ENCODE results near the gene SAMD4A.
A peak's percentile ranks its signal among the peaks of the same experiment; 100 is the strongest.

Gene SAMD4A

DNA sequence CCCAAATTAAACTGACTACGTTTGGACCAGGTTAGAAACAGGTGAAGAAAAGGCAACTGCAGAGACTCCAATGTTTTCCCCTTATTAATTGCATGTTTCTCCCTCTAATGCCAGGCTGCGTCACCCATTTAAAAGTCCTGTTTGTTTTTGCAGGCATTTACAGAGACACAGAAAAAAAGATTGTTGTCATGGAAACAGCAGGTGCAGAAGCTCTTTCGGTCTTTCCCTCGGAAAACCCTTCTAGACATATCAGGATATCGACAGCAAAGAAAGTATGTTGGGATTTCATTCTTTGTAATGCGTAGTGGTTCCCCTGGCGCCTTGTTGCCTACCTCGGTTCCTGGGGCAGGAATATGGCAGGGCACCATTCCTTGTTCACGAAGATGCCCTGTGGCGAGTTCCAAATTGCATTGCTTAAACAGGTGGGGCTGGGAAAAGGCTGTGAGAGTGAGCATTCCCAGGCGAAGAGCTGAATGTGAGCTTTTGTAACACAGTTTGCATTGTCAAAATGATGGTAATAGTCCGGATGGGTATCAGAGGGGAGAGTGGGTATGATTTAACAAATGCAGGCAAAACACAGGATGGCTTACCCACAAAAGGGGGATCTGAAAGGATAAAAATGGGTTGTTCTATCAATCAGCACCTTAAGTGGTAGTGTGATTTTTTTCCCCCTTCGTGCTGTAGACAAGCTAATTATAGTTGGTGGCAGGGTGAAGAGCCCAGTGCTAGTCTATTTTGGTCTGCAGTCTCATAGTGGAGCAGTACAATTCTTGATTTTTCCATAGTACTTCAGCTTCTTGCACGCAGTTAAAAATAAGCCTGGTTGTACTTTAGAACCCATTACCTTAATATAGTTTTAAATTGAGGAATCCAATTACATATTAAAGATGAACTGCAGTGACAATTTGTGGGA, 203.3 kb downstream of the SAMD4A start:
- peak; percentile 62 for DNase-seq

DNA sequence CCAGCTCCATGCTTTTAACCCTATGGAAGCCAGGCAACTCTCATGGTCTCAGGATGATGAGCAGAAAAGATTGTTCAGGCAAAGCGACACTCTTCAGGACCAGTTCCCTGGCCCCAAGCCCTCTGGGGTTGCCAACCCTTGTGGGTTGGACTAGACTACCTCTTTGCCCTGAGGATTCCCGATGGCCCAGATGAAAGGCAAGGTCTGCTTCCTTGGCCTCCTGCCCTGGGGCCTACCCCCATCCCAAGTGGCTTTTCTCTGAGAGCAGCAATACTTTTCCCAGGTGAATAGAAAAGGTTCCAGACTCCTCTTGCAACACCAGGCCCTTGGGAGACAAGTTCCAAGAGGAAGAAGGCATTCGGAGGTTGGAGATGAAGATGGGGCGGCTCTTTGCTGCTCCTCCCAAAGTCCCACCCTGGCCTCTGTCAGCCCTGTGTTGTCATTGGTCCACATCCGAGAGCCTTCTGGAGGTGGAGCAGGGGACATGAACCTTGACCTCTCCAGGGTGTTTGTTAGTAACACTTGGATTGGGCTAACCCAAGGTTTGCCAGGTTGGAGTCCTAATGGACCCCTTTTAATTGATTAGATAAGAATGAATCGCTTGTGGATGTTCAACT, 204.6 kb downstream of the SAMD4A start:
- no peak for DNase-seq

DNA sequence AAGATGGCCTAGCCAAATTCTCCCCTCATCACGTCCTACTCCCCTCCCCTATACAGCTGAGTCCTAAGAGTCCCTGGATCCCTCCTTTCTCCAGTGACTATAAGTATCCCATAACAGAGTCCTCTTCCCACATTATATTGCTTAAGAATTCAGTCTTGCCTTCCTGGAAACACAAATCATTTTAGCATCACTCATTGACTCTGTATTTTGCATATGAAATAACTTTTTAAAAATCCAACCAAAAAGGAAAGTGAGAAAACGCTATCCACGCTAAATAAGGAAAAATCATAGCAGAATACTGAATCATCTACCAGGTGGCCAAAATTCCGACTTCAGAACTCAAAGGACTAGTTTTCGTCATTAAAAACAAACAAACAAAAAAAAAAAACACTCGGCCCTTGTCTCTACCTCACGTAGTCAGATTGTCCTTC, 205.5 kb downstream of the SAMD4A start:
- DNase-seq: no peak

DNA sequence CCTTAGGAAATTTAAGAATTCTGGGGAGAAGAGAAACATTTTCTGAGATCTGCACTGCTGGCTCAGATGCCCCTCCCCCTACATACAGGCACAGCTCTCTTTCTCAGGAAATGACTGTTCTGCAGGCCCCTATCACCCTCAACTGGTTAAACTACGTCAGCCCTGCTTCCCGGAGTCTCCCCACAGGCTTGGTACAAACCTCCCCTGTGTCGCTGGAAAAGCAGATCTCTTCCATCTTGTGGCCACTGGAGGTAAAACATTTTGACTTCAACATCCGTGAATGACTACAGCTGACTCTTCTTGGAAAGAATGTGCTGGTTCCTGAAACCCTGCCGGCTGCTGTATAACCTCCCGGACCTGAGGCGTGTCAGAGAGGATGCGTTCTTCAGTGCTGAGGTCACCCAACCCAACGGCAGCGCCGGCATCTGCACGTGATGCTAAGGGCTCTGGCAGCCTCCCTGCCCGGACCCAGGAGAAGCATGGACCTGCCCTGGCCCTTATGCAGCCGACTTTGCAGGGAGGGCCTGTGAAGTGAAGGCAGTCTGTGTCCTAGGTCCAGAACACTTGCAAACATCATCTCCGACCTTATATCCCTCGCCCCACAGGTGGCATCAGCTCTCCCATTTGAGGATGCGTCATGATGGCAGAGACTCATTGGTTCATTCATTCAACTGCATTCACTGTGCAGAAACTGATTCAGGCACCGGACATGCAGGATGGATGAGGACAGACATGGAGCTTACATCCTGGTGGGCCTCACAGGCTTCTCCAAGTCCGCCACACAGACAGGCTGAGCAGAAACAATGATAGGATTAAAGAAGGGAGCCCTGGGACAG, 206.5 kb downstream of the SAMD4A start:
- DNase-seq: peak; percentile 66

DNA sequence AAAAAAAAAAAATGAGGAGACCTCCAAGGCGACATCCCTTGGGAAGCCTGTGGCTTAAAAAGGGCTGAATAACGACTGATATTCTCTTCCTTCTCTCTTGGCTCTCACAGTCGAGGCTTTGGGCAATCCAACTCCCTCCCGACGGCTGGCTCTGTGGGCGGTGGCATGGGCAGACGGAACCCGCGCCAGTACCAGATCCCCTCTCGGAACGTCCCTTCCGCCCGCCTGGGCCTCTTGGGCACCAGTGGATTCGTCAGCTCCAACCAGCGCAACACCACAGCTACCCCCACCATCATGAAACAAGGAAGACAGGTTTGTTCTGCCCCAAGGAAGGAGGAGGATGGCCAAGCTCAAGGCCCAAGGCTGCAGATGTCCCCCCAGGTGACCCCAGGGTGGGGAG, 207.9 kb downstream of the SAMD4A start:
- no peak for DNase-seq

DNA sequence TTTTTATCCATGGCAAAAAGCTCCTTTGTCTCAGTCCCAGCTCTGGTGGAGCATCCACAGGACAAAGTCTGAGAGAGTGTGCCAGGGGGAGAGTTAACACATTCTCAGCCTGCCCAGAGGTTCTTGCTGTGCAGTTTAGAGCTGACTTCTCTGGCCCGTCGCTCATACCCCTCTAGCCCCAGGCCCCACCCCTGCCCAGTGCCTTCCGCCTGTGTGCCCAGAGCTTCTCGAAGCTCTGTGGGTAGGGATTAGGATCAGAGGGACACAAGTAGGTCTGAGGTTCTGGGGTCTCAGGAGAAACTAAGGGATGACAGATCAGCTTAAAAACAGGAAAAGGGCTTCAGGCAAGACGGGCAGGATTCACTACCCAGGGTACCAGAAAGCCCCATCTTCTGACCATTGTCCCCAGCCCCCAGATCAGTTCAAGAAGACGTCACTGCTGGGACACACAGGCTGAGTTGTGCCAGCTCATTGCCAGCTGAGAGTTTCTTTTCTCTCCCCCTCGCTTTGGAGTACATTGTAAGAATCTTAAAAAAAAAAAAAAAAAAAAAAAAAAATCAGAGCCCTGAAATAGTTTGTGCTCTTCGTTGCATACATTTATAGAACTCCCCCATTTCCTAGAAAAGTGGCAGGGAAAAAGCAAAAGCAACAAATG, 208.7 kb downstream of the SAMD4A start:
- DNase-seq: no peak

DNA sequence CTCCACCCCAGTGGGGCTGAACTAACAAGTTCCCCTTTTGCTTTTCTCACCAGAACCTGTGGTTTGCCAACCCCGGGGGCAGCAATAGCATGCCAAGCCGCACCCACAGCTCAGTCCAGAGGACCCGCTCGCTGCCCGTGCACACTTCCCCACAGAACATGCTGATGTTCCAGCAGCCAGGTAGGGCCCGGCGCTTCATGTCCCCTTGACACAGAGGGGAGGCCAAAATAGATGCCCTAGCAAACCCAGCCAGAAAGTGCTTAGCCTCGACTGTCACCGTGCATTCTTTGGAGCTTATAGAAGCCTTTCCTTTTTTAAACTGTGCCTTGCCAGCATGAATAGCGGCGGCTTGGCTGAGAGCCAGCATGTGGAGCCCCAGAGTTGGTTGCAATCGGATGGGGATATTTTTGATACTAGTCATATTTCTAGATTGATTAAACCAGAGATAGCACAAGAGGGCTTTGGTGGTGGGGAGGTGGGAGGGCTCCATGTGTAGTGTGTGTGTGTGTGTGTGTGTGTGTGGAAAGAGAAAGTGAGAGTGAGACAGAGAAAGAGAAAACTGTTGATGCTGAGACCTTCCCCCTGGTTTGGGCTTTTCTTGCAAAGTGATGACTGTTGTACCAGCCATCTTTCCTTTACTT, 209.6 kb downstream of the SAMD4A start:
- DNase-seq: peak; percentile 8

DNA sequence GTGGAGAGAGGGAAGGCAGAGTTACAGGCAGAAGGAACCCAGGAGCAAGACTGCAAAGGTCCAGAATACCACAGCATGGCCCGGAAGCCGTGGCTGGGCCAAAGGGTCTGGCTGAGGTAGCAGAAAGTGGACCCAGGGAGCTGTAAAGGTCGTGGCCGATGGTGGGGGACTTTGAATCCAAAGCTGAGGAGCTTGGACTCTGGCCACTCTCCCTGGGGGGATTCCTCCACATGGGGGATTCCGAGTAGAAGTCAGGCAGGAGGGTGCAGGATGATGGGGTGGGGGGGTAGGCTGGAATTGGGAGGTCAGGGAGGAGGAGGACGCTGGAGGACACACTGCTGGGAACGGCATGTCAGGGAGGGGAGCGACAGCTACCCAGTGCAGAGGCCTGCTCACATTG, 210.5 kb downstream of the SAMD4A start:
- DNase-seq: no peak

DNA sequence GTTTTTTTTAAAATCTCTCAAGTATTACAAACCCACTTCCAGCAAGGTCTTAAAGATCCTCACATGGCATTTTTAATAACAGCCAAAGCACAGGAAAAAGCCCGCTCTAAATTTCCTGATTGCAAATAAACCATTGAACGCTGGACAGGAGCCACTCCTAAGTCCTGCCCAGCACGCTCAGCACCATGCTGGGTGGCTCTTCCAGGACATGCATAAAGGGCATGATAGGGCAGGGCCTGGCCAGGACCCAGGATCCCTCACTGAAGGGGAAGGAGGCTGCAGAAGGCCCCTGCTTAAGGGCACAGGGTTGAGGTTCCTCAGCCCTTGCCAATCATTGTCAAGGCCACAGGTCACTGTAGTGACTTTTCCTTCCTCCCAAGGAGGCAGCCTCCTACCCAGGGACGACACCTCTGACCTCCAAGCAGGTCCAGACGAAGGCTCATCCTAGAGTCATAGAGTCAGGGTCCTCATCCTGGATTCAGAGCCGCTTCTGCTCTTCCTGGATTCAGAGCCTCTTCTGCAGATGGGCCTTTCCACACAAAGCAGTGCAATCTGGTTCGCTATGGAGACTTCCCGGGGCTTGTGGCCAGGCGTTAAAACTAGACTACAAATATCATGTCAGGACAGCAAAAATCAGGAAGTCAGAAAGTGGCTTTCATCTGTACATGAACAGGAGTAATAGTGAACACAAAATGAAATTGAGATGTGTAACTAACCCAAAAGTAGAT, 211.9 kb downstream of the SAMD4A start:
- no peak for DNase-seq

DNA sequence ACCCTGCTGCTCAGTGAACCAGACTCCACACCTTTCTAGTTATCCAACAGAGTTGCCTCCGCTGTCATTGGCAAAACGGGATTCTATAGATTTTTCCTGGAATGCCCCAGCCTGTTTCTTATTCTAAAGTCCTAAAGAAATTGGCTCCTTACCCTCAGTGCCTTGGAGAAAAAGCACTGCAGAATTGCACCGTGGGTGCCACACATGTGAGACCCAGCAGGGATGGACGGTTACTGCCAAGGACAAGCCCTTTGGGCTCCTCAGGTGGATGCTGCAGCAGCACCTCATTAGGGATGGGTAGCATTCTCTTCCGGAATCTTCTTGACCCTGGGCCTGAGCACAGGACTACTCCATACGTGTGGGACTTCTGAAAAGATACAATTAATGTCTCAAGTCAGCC, 214.2 kb downstream of the SAMD4A start:
- no peak for DNase-seq

DNA sequence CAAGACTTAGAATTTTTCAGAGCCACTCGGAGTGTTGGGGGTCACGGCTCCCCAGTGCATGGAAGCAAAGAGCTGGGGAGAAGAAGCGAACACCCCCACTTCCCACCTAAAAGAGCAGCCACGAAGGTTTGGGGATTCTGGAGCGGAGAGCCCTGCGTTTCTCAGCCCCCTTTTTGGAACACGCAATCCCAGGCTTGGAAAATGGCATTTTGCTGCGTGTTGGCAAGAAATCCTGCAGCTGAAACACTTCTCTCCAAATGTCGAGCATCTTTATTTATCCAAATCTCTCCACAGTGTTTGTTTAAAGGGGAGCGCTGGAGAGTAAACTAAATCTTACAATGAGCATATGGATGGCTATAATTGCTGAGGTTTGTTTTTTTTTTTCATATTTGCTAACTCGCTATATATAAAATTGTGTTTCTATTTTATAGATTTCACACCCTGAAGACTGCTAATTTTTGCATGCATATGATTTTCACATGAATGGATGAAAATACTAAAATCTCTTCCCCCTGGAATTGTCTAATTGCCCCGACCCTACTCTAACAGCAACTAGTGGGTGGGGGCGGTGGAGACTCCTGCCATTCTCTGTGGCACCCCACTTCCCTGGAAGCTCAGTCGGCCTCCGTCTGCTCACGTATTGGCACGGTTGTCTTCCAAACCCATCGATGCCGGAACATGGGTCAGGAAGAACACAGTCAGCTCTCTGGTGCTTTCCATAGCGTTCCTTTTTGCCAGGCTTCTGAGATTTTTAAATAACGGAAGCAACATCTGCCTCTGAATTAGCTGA, 215.2 kb downstream of the SAMD4A start:
- no peak for DNase-seq

DNA sequence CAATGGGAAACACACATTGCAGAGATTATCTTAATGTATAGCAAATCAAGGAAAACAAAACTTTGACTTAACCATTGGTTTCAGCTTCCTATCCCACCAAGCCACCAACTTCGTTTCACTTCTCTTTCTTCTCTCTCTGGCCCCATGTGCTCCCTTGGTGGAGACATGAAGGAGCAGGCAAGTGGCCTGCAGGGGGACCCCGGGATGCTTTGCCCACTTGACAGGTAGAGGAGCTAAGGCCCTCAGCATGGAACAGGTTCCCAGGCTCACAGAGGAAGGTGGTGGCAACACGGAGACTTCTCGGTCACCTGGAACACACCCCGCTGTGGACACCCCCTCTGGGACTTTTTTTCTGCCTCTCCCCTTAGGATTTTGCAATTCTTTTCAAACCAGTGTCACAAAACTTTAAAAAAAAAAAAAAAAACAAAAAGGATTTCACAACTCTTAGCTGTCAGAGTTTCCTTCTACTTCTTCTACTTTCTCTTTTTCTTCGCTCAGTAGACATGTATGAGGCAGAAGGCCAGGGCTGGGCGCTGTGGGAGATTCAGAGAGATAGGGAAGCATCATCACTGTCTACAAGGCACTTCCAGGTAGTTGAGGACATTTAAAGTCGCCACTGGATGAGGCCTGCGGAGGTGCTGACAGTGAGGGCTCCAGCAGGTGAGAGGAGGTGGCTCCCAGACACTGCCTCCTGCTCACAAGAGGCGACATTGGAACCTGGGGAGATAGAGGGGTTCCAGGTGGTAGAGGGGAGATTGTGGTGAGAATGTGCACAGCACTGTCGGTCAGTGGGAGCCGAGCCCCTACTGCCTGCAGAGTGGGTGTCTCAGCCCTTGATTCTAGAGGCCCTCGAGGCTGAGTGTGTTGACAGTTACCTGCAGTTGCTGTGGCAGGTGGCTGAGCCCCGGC, 216.1 kb downstream of the SAMD4A start:
- no peak for DNase-seq

DNA sequence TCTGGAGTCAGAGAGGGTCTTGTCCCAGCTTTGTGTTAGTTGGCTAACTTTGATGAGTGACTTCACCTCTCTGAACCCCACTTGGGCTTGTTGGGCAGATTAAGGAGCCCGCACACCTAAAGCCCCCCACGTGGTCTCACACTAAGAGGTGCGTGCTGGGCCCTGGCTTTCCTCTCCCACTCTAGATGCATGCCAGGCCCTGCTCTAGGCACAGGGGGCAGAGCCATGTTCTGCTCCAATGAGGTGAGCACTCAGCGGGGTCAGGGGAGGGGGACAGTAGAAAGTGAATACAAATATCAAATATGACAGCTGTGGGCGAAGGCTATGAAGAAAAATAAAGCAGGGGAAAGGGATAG, 216.7 kb downstream of the SAMD4A start:
- DNase-seq: no peak

DNA sequence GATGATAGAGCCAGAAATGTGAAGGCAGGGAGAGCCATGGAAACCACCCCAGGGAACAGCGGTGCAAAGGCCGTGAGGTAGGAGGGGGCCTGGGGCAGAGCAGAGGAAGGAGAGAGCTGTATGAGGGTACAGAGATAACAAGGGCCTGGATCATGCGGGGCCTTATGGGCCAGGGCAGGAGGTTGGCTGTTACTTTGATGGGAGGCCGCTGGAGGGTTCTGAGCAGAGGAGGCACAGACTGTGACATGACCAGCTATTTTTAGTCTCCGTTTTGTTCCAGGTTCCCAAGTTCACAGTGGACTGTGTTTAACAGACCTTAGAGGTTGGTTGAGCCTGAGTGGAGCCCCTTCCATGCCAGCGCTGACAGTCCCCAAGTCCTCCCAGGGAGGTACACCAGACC, 217.1 kb downstream of the SAMD4A start:
- DNase-seq: no peak

DNA sequence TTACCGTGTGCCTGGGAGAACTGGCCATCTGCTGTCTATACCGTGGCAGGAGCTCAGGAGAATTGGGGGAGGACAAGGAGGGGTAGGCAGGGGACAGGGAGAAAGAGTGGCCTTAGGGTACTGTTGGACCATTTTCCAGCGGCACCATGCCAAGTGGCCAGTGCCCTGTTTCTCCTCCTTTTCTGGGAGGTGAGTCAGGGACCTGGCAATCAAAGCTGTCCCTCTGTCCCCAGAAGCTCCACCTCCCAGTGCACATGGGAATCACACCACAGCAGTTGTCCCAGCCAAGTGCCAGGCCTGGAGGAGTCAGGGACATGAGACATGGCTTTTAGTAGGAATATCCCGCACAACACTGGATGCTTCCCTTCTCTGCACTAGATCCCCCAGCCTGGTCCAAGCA, 217.7 kb downstream of the SAMD4A start:
- DNase-seq: no peak

DNA sequence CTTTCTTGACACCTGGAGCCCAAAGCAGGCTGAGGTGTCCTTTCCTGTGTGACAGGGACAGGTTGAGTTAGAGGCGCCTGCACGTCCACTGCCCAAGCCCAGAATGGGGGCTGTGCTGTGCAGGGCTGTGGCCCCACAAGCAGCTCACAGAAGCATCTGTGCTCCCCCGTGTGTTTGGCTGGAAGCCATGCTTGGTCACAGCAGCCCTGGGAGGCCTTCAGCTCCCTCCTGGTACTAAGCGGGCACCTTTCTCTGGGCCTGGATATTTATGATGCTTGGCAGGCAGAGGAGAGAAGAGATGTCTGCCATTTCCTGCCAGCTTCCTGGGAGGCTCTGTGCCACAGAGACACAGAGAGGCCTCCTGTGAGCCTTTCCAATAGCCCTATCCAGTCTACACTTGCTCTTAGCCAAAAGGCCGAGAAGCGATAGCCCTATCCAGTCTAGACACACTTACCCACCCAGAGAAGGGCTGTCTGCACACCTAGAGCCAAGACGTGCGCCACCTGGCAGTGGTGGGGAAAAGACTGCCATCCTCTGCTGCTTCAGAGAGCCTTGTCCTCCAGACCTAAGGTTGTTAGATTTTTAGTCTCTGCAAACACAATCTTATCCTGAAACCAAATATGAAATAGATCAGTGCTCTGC, 218.3 kb downstream of the SAMD4A start:
- no peak for DNase-seq

DNA sequence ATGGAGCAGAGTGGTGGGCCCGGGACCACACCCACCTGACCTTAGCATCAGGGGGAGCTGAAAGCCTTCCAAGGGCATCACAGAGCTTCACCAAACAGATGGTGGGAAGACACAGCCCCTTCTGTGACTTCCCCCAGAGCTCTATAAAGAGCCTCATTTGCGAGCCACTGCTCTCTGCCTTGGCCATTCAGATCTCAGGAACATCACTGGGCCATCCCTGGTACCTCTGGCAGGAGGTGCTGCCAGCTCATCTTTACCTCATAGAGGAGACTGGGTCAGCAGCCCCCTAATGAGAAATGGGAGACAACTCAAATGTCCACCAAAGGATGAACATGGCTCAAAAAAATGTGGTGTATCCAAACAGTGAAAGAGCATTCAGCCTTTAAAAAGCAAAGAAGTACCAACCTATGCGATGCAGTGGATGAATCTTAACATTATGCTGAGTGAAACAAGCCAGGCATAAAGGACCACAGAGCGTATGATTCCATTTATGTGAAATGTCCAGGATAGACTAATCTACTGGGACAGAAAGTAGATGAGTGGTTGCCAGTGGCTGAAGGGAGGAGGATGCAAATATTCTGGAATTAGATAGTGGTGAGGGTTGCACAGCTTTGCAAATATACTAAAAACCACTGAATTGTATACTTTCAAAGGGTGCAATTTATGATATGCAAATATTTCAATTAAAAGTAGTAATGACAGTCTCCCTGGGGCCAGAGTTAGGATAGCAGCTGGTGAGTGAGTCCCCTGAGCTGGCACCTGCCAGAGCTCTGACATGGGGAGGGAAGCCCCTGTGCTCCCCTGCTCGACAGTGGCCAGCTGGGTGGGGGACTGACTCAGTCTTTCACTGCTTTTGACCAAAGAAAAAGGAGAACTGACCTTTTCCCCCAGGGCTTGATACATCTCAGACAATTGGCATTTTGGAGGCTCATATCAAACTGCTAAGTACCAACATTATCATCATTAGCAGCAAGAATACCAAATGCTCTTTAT, 219.1 kb downstream of the SAMD4A start:
- DNase-seq: no peak

DNA sequence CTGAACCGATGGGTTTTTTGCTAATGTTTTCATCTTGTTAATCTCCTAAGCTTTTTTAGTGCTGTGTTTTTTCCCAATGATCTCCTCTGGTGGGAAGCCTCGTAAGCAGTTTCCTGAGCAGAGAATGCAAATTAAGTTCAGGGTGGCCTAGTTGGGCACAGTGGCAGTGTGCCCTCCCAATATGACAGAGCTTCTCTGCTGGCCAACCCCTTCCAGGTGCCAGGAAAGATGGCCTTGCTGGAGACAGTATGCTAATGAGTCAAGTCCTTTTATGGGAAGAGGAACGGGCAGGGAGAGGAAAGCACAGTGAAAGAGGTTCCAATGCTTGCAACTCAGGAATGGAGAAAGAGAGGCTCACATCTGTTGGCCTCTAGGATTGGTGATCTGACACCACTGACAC, 219.9 kb downstream of the SAMD4A start:
- DNase-seq: no peak
